T-helper 1 cell treated with Interleukin-12 subunit alpha and Interleukin-12 subunit beta and Interleukin-4 antibody, amounts not matched to agents 30 ng/mL and 1 ng/mL, for 36 hours (primary cell): ENCODE measurements around the gene SLIT3. TPM values are rescaled to one million over a fixed set of nuclear protein-coding genes. Genes with fewer than 3 reads are reported as not detected.

ENCODE experiments used
- intact Hi-C: fragments of 100-400 bp; cut with micrococcal nuclease; formaldehyde crosslinking; loops from one replicate; pipeline ENCODE4 v1.15.1; 2024
- total RNA-seq: library from RNA; stranded (reverse); gene quantifications from 2 replicates; pipeline ENCODE4 v1.2.3, GENCODE V29; 2022

SLIT3 gene
- total RNA-seq, 1 donor from 2014 or later = not detected

DNA sequence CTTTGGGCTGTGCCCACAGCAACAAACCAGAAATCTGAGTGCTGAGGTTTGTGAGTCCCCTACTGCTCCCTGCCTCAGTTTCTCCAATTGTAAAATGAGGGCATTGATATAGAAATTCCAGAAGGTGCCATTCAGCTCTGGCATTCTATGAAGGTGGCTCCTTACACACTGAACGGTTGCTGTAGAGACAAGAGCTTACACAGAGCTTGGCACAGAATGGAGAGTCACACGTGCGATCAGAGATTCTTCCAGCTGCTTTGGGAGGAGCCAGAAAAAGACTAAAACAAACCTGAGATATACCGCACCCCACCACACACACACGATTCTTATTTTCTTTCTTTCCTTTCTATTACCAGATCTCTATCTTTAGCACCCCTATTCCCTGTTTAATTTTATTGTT lies 122.7 kb downstream of the SLIT3 start:
- intact Hi-C loops = no loop called here

DNA sequence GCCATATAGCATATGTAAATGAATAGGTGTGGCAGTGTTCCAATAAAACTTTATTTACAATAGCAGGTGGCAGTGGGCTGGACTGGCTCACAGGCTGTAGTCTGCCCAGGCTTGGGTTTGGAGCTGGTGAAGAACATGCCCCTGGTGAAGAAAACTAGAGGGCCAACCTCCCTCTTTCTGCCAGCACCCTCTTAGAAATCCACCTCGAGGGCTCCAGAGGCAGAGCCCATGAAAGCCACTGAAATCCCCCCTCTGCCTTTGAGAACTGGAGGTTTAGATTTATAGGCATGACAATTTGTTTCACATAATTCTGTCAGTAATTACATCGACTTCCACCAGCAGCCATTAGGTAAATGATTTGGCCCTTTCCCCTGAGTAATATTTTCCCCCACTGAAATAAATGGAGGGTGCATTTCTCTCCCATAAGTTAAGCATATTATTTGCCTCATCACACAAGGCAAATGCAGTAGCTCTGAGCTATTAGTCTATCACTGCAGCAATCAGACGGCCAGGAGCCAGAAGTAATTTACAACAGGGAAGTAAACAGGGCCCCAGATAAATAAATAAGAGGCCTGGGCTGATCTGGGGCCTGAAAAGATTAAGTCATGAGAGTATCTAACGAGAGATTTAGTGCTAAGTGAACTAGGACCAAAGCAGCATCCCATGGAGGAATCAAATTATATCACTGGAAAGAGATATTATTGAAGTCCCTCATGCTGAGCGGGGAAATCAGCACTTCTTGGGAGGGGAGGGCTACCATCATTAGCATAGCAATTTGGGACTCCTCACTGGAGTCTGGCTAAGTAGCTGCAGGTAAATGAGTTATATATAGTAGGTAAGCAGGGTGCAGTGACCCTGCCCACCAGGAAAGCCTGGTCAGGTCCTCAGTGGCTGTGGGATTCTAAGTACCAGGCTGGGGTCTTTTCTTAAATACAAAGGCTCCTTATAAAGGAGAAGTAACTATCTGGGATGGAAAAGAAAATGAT lies 123.9 kb downstream of the SLIT3 start:
- intact Hi-C loops = no loop called here

DNA sequence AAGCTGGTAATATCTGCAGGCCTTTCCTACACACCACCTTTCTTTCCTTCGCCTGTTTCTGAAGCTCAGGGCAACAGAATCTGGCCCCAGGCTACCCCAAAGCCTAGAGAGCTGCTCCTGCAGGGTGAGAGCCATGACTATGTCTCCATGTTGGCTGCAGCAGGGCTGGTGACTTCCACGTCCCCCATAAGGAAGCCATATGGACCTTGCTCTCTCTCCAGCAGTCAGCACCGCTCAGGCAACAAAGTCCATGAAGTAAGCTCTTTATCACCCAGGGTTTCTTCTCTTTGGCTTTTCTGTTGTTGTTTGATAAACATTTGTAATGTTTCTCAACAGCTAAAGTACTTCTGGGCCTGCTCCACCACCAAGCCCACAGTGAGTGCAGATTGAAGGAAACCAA lies 125.2 kb downstream of the SLIT3 start:
- intact Hi-C loops = no loop called here

DNA sequence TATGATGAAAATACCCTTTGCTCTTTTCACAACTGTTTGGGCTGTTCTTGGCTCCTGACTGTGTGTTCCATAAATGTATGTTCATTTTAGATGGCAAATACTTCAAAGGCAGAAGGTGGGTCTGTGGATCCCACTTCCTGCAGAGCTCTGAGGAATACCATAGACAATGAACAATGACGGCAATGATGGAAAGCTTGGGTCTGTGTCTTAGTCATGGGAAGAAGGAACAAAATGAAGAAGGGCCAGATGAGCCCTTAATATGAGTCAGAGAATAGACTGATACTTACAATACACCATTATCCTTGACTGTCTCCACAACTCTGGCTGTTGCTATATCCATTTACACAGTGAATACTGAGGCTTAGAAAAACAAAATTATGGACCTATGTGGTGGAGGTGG lies 126.0 kb downstream of the SLIT3 start:
- intact Hi-C loops = no loop called here

DNA sequence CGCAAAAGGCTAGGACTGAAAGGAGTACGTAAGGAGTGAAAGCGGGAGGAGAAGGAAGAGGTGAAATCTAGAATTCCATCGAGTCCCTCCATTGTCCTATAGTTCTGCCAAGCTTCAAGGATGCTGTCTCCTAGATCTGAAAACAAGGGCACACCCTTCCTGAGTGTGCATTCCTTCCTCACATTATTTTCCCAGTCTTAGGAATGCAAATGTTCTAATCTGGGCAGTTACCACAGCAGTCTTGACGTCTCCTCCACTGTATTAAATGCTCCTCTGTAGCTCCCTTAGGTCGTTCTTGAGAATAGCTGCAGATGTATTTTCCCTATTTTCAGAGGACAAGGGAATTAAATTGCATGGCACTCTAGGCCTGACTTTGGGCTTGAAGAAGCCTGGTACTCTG lies 127.6 kb downstream of the SLIT3 start:
- intact Hi-C loops = no loop called here

DNA sequence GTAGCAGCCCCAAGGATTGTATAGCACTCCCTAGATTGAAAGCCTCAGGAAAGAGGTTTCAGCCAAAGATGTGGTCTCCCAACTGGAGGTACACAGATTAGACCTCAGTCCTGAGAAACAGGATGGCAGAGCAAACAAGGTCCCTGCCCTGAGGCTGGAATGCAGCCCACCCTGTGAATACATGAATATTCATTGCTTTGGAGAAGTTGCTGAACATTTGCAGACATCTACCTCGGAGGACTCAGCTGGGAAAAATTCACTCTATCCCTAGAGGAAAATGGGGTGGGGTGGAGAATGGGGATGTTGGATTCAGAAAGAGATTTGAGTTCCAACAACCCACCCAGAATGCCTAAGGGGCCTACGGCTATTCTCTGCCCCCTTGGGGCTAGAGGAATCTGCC lies 129.4 kb downstream of the SLIT3 start:
- intact Hi-C loops = no loop called here

DNA sequence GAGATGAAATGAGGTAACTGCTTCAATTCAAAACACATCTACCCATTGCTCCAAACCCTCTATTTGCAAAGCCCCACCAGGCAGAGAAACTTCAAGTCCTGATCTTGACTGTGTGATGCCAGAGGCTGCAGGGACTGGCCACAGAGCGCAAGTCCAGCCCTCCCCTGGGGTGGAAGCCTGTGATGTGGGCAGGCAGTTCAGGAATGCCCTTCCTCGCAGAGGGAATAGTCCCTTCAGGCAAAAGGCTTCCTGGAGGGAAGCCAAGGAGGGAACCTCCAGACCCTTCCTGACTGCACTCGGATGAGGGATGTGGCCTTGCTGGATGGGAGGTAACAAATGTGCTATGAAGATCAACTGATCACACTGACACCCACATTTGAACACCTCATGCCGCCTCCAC lies 131.2 kb downstream of the SLIT3 start:
- intact Hi-C loops = loop anchor here (10.0 kb wide), 1 partner anchor 485 kb away; no protein-coding TSS in a partner anchor

DNA sequence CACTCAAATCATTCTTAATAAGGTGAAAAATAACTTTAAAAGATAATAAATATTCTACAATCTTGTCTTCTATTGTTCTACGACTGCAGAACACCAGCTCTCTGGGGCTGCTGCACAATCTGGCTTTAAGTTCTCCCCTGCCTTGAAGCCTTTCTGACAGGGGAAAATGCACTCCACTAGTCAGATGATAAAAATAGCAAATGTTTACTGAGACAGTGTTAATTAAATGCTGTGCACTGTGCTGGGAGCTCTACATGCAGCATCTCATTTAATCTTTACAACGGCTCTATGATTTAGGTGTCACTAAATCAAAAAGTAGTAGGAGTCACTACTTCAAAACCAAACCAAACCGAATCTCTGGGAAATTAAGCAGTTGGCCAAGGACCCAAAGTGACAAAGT lies 132.7 kb downstream of the SLIT3 start:
- intact Hi-C loops = loop anchor here (10.0 kb wide), 1 partner anchor 483 kb away; no protein-coding TSS in a partner anchor

DNA sequence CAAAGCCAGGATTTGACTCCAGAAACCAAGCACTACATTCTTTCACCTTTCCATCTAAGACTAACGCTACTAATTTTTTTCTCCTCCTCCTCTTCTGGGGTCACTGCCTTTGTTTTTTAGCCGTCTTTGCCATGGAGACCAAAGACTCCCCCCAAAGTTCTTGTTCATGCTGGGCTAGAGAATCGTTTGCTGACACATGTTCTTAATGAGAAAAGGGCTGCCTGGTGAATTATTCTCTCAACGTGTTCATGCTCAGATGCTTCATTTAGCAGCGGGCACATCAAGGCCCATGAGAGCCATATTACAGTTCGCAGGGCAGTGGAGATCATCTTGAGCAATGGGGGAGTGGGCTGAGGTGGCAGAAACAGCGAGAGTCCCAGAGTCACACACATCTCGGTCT lies 134.9 kb downstream of the SLIT3 start:
- intact Hi-C loops = loop anchor here (10.0 kb wide), 1 partner anchor 481 kb away; no protein-coding TSS in a partner anchor

DNA sequence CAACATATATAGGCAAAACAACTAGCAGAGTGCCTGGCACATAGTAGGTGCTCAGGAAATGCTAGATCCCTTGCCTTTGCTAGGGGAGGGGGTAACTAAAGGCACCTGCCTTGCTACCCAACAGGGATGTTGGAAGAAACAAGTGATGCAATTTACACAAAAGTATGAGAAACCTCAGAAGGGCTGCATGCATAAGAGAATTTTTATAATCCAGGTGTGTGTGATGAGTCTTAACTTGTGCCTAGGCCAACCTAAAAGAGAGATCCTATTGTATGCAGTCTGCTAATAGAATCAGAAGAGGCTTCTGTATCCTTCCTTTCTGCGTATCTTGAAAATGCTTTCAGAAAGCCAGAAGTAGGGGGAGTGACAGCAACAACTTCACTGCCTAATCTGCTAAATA lies 135.9 kb downstream of the SLIT3 start:
- intact Hi-C loops = loop anchor here (10.0 kb wide), 1 partner anchor 480 kb away; no protein-coding TSS in a partner anchor

DNA sequence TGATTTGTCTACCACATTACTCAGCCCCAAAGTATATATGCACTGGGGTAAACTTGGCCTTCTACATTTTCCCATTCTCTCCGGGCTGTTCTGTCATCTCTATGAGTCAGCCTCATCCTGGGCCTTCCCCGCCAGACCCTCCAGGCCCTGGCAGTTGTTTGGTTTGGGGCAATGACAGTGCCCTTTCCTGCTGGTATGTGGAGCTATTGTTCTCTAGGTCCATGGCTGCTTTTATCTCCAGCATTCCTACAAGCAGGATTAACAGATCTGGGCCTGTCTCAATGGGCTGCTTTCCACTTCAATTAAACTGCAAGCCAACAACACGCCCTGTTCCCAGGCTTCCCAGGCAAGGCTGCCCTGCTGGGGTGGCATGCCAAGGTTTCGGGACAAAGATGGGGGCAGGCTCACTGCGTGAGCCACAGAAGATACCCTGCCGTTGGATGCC lies 136.4 kb downstream of the SLIT3 start:
- intact Hi-C loops = loop anchor here (10.0 kb wide), 1 partner anchor 480 kb away; no protein-coding TSS in a partner anchor

DNA sequence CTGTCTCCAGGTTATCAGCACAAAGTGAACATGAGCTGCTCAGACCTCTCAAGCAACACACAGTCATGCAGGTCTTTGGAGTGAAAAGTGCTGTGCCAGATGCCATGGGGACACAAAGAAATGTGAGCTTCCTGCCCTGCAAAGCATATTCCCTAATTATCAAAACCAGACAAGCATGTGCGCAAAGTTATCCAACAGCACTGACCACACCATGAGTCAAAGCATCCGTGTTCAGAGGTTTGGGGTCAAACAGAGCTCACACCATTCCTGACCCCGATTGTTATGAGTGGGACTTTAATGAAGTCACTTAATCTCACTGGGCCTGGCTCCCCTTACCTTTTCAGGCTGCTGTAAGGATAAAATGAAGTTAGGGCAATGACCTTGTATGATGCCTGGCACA lies 138.5 kb downstream of the SLIT3 start:
- intact Hi-C loops = loop anchor here (10.0 kb wide), 1 partner anchor 478 kb away; no protein-coding TSS in a partner anchor

DNA sequence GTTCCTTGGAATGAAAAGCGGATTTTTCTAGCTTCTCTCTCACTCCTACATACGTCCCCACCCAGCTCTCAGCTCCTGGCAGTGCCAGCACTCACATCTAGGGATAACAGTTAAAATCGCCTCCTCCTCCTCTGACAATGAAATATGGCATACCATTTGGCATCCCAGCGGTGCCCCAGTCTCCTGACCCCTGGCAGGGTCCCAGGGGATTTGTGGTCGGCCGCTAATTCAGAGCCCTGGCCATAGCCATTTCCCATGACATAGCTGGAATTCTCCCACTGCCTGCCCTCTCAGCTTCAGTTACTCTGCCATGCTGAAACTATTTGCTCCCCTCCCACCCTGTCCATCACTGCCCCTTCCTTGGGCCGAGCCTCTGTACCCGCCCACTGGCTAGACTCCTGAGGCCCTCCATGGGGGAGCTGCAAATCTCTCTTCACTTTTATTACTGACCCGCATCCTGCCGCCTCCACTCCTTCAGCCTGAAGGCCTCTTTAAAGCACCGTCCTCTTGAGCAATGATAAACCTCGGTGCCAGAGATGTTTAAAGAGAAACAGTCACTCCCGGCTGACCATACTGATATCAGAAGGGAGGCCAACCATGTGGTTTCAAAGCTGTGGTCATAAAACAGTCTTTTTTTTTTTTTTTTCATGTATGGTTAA lies 139.8 kb downstream of the SLIT3 start:
- intact Hi-C loops = loop anchor here (10.0 kb wide), 1 partner anchor 476 kb away; no protein-coding TSS in a partner anchor

DNA sequence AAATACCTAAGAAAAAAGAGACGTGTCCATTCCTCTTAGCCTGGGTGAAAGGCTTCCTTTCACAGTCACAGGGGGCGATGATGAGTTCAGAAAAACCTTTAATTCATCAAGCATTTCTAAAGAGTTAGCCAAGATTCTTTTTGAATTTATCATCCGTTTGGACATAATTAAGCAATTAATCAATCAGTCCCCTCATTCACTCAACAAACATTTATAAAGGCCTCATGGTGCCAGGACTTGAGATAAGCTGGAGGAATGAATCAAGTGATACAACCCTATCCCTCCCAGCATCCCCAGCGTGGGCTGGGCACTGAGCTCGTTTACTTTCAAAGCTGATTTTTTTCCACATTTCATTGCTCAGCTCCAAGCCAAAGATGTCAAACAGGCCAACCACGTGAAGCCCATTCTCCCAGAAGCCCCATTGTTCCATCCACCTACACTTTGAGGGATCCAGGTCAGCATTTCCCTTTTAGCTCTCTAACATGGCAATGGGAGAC lies 140.5 kb downstream of the SLIT3 start:
- intact Hi-C loops = loop anchor here (10.0 kb wide), 1 partner anchor 476 kb away; no protein-coding TSS in a partner anchor

DNA sequence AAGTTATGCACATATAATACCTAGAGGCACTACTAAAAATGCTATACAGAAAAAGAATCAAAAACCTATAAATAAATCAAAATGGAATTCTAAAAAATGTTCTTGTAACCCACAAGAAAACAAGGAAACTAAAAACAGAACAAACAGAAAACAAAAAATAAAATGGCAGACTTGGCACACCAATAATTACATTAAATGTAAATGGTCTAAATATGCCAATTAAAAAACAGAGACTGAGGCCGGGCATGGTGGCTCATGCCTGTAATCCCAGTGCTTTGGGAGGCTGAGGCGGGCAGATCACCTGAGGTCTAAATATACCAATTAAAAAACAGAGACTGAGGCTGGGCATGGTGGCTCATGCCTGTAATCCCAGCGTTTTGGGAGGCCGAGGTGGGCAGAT lies 142.2 kb downstream of the SLIT3 start:
- intact Hi-C loops = no loop called here

DNA sequence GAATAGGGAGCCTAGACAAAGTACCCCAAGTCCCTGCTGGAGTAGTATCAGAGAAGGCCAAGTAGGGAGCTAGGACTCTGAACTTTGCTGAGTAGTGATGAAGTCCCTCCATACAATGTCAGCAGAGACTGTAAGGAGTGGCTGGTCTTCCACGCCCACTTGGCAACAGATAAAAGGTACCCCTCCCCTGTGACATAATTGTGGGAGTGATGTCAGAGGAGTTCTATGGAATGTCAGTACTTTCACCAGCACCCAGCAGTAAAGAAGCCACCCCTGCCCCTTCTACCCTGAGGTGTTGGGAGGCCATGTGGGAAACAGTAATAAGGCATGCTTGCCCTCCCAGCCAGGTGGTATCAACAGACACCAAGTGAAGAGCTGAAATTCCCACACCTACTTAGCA lies 143.9 kb downstream of the SLIT3 start:
- intact Hi-C loops = no loop called here

DNA sequence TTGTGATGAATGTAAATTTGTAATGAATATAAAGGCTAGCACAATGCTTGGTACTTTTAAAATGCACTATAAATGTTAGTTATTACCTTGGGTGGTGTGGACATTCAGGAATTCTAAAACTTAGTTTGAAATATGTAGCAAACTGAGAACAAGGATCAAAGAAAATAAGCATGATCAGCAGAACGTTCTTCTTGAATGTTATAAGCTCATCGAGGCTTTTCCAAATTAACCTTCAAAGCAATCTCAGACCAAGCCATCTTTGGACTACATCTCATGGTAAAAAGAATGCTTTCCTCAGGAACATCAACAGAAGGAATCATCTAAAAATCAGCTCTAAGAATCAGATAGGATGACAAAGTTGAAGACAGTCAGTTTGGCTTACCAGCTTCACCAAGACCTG lies 146.3 kb downstream of the SLIT3 start:
- intact Hi-C loops = no loop called here

DNA sequence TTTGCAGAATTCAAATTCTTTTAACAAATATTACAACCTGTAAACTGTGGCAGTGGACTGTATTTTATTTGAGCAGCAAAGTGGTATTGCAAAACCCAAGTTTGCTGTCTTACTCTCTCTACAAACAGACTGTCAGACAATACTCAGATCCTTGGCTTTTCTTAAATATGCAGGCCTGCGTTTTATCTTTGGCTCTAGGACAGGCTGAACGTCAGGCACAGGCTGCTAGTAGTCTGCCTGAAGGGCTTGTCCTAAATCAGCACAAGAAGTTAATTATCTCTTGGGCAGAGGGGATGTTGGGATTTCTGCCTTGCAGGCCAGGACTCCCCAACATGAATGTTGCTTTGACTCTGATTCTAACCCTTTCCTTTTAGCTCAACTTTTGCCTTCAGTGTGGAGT lies 147.5 kb downstream of the SLIT3 start:
- intact Hi-C loops = no loop called here

DNA sequence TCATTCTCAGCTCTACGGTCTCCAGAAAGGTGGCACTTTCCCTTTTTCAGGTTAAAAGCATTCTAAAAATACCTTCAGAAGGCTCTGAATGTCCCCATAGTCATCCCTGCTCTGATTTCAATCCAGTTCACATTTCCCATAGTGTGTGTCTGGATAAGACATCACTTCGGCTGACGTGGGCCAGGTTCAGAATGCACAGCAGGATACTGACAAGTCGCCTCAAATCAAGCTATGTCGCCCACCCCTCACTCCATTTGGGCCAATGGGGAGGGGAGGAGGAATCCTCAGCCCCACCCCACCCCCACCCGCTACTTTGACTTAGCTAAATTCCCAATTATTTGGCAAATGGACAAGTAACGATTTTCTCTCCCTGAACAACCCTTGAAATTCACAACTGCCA lies 148.0 kb downstream of the SLIT3 start:
- intact Hi-C loops = no loop called here

DNA sequence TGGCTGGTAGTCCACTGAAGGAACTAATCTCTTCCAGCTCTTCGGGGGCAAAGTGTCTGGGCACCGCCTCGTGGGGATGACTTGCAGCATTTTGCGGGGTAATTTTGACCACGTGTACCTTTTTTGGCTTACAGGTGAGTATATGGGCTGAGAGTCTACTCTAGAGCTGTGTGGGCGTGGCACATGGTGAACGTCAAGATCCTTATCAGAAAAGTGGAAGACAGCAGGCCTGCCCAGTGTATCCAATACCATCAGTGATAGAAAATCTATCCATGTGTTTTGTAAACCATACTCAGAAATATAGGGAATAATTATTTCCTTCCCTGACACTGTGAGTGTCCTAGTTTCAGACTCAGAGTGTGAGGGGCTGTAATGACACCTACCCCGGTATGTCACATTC lies 148.5 kb downstream of the SLIT3 start:
- intact Hi-C loops = no loop called here

DNA sequence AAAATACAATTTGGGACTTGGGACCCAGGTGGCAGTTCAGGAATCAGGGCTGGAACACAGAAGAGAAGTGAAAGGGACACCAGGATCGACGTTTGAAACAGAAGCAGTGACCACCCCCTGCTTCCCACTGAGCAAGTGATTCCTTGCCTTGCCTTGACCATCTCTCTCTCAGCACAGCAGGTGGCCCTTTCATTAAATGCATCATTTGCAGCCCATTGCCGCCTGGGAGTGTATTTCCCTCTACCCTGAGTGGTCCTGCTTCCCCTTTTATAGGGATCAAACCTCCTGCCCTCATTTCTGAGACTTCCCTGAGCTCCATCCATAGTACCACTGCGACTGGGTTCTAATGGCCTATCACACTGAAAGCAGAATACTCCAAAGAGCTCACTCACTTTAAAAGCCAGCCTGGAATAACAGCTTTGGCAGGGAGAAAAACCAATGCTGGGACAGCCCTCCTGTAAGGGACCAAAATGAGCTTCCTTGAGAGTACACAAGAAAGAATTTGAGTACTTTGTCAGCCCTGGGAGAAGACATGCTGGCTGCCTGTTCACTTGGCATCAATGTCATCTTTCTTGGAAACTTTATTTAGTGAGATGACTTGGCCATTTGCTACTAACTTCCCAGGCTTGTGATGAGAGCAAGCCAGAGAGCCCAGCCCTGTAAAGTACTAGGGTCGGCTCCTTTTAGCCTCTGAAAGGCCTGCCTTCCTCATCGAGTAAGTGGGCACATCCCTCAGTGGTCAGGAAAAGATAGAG lies 149.7 kb downstream of the SLIT3 start:
- intact Hi-C loops = no loop called here
